K562 (cell line): ENCODE data around the gene MAGEE1. TPM values are rescaled to one million over a fixed set of nuclear protein-coding genes. Genes with fewer than 3 reads are reported as not detected.

Source experiments
- ATAC-seq: fragments of 200-7000 bp; cut with Tn5 transposase; 3 replicates; pipeline ENCODE4 v1.9.1; 2020; ENCODE audit warnings: moderate library complexity
- BruUV-seq: library from RNA; stranded (reverse); fragments of 400-500 nt; replicated peaks from 2 replicates; lab custom pipeline; 2021; lab: Mats Ljungman, UMichigan
- CTCF ChIA-PET: fragments of 300-600 bp; formaldehyde crosslinking; extraction: SDS; loops from one replicate; lab custom pipeline; 2021; ENCODE audit warnings: low intra/inter-chr PET ratio; lab: Yijun Ruan, JAX
- POLR2A ChIA-PET: fragments of 300-600, 350-650 bp; sonication (Branson Sonifier 250); formaldehyde crosslinking; extraction: SDS; loops from one replicate; lab custom pipeline; 2021; ENCODE audit warnings: antibody characterized with exemption, inconsistent platforms; lab: Yijun Ruan, JAX
- DNase-seq, 4 experiments: peaks; one replicate each; pipeline versions ENCODE4 v3.0.0 to v3.0.0-alpha.2; 2011 to 2018; ENCODE audit warnings: low spot score in 3 of 4, mixed read lengths in 3 of 4; ENCODE audit errors: extremely low read depth in 1 of 4
- FAIRE-seq: peaks from 2 replicates; lab custom pipeline; 2011; peaks lifted over from hg19 to GRCh38; lab: Jason Lieb, UNC
- H2AFZ ChIP-seq: 2 replicates; pipeline ENCODE4 v1.6.0; 2011; ENCODE audit warnings: low read depth, low read length, control low read depth, inconsistent platforms
- H3K27ac ChIP-seq: fragments of 200-600 bp; 3 replicates; pipeline ENCODE4 v1.8.0; 2011; ENCODE audit warnings: low read depth, mild to moderate bottlenecking, control low read depth, inconsistent platforms, low read length, moderate library complexity, mixed read lengths; ENCODE audit errors: extremely low read depth
- H3K27me3 ChIP-seq, 2 experiments: fragments of 300-600 bp in 1 of 2; 2 replicates in 1 of 2; 3 replicates in 1 of 2; pipeline versions ENCODE4 v1.6.0 to v1.8.0; 2011; ENCODE audit warnings: inconsistent platforms in 2 of 2, low read length in 2 of 2, mild to moderate bottlenecking in 1 of 2, mixed read lengths in 1 of 2, moderate library complexity in 1 of 2; ENCODE audit not compliant: control insufficient read depth in 2 of 2, insufficient read depth in 2 of 2
- H3K36me3 ChIP-seq: fragments of 300-600 bp; 3 replicates; pipeline ENCODE4 v1.8.0; 2011; ENCODE audit warnings: mild to moderate bottlenecking, low read length, inconsistent platforms; ENCODE audit not compliant: control insufficient read depth, insufficient read depth
- H3K4me1 ChIP-seq, 2 experiments: fragments of 200-600 bp in 1 of 2; replicated peaks in 1 of 2; 2 replicates in 1 of 2; 3 replicates in 1 of 2; pipeline versions ENCODE4 v1.5.1 to v1.8.0; 2011; ENCODE audit warnings: inconsistent platforms in 2 of 2, low read length in 2 of 2, mild to moderate bottlenecking in 1 of 2, mixed read lengths in 1 of 2, moderate library complexity in 1 of 2; ENCODE audit not compliant: control insufficient read depth in 2 of 2, insufficient read depth in 2 of 2
- H3K4me2 ChIP-seq: 2 replicates; pipeline ENCODE4 v1.6.1; 2011; ENCODE audit warnings: low read length, control low read depth, inconsistent platforms, mixed read lengths; ENCODE audit not compliant: insufficient read depth
- H3K4me3 ChIP-seq: fragments of 200-600 bp; sonication (generic), shearing (Covaris generic); 2 replicates; pipeline ENCODE4 v1.5.1; 2016; ENCODE audit warnings: control low read depth, inconsistent platforms
- H3K79me2 ChIP-seq: fragments of 200-600 bp; 3 replicates; pipeline ENCODE4 v1.8.0; 2011; ENCODE audit warnings: low read length, inconsistent platforms; ENCODE audit not compliant: control insufficient read depth, insufficient read depth
- H3K9ac ChIP-seq, 2 experiments: 2 replicates each; pipeline versions ENCODE4 v1.6.0 to v1.6.1; 2011; ENCODE audit warnings: low read depth in 2 of 2, low read length in 2 of 2, control low read depth in 1 of 2, inconsistent platforms in 1 of 2, mild to moderate bottlenecking in 1 of 2, mixed read lengths in 1 of 2; ENCODE audit not compliant: insufficient read depth in 1 of 2
- H3K9me1 ChIP-seq: one replicate; pipeline ENCODE4 v1.6.0; 2011; ENCODE audit warnings: inconsistent platforms, mild to moderate bottlenecking, low read length, moderate library complexity; ENCODE audit not compliant: control insufficient read depth, insufficient read depth
- H3K9me3 ChIP-seq: replicated peaks from 2 replicates; pipeline ENCODE4 v1.5.1; 2011; ENCODE audit warnings: low read depth, low read length, inconsistent platforms; ENCODE audit not compliant: control insufficient read depth, insufficient read depth
- H4K20me1 ChIP-seq: replicated peaks from 2 replicates; pipeline ENCODE4 v1.6.1; 2011; ENCODE audit warnings: low read length, inconsistent platforms, mixed read lengths; ENCODE audit not compliant: control insufficient read depth, insufficient read depth
- CBX3 ChIP-seq, 2 experiments: IDR thresholded peaks; 1 replicate in 1 of 2; 2 replicates in 1 of 2; pipeline ENCODE4 v1.6.1; 2012; ENCODE audit warnings: inconsistent platforms in 2 of 2, low read length in 2 of 2, borderline replicate concordance in 1 of 2, control low read depth in 1 of 2
- EHMT2 ChIP-seq: fragments of 450-650 bp; IDR thresholded peaks from 2 replicates; pipeline ENCODE4 v1.6.1; 2018; ENCODE audit warnings: antibody characterized with exemption
- ELF1 ChIP-seq: fragments of 200-800 bp; sonication (Bioruptor generic); IDR thresholded peaks from 2 replicates; pipeline ENCODE4 v1.6.1; 2016; ENCODE audit warnings: missing genetic modification characterization, missing compliant biosample characterization
- ETV5 ChIP-seq: sonication (generic); formaldehyde crosslinking; IDR thresholded peaks from 2 replicates; pipeline ENCODE4 v1.4.0; 2020; ENCODE audit warnings: low read depth, mild to moderate bottlenecking, missing genetic modification reagents
- HMG20B ChIP-seq: fragments of 250-450 bp; sonication (Bioruptor Pico); IDR thresholded peaks from 2 replicates; pipeline ENCODE4 v1.5.0; 2021; ENCODE audit warnings: mild to moderate bottlenecking
- KLF1 ChIP-seq: fragments of 450-650 bp; IDR thresholded peaks from 2 replicates; pipeline ENCODE4 v1.6.1; 2016; ENCODE audit warnings: missing genetic modification characterization, missing compliant biosample characterization
- PHF20 ChIP-seq: fragments of 450-650 bp; IDR thresholded peaks from 2 replicates; pipeline ENCODE4 v1.6.1; 2018; ENCODE audit not compliant: partially characterized antibody
- RBM22 ChIP-seq: fragments of 200-400 bp; formaldehyde crosslinking; IDR thresholded peaks from 2 replicates; pipeline ENCODE4 v1.6.1; 2018; ENCODE audit warnings: low read length, low read depth; ENCODE audit not compliant: poor library complexity, severe bottlenecking
- RFX7 ChIP-seq: fragments of 250-450 bp; sonication (Bioruptor Pico); IDR thresholded peaks from 2 replicates; pipeline ENCODE4 v1.5.1; 2021; ENCODE audit warnings: mild to moderate bottlenecking
- ZNF408 ChIP-seq: fragments of 250-450 bp; sonication (Bioruptor Pico); IDR thresholded peaks from 2 replicates; pipeline ENCODE4 v1.4.0; 2020; ENCODE audit warnings: low read depth, mild to moderate bottlenecking, moderate library complexity
- WGBS: fragments of 100-300 bp; shearing (Covaris generic); methylation state at CpG from one replicate; pipeline ENCODE4 v1.1.6; 2016; ENCODE audit warnings: low coverage, mixed read lengths; ENCODE audit not compliant: insufficient coverage; ENCODE audit errors: missing lambda C conversion rate; 5-methylcytosine and 5-hydroxymethylcytosine counted together
- in situ Hi-C: fragments of 300-500 bp; cut with MboI; formaldehyde crosslinking; loops from 4 replicates; pipeline ENCODE4 v1.15.0; 2018; ENCODE audit warnings: inconsistent platforms, mixed read lengths
- intact Hi-C: fragments of 100-400 bp; cut with micrococcal nuclease; formaldehyde crosslinking; loops from 2 replicates; pipeline ENCODE4 v1.14.2; 2022
- polyA plus RNA-seq, 8 experiments: library from polyadenylated mRNA; depleted of rRNA in 4 of 8; stranded (reverse) in 5 of 8; unstranded in 3 of 8; fragments of >200 nt; fragmentation: Nextera tagmentation in 2 of 8; fragmentation: Illumina TruSeq in 1 of 8; extraction: Ambion mirVana in 2 of 8; extraction: Trizol in 1 of 8; gene quantifications; 2 replicates each; pipeline versions ENCODE4 v1.2.1 to v1.2.3, GENCODE V29; 2011 to 2014; ENCODE audit warnings: inconsistent platforms in 1 of 8, missing spikeins in 1 of 8
- total RNA-seq, 7 experiments: library from RNA; depleted of rRNA in 6 of 7; stranded (reverse); fragments of >200 nt in 6 of 7; fragmentation: Illumina TruSeq in 2 of 7; extraction: Trizol in 2 of 7; gene quantifications; 2 replicates each; pipeline versions ENCODE4 v1.2.1 to v1.2.3, GENCODE V29; 2011 to 2021; ENCODE audit warnings: low replicate concordance in 1 of 7
- TF ChIP-seq, protein P1 (sequence below), 2 experiments: fragments of 450-650 bp; IDR thresholded peaks; 2 replicates each; pipeline ENCODE4 v1.6.1; 2018; ENCODE audit warnings: mild to moderate bottlenecking in 2 of 2, low read depth in 1 of 2; ENCODE audit not compliant: partially characterized antibody in 2 of 2
- TF ChIP-seq, protein P2 (sequence below): IDR thresholded peaks from 3 replicates; pipeline ENCODE4 v1.6.1; 2011; ENCODE audit warnings: borderline replicate concordance, mild to moderate bottlenecking, moderate library complexity; ENCODE audit not compliant: insufficient read length; ENCODE audit errors: extremely low read depth
- TF ChIP-seq, protein P3 (sequence below): IDR thresholded peaks from 2 replicates; pipeline ENCODE4 v1.6.1; 2016; ENCODE audit warnings: missing genetic modification characterization, missing compliant biosample characterization

MAGEE1 gene
- total and polyA plus RNA-seq, 9 of the 15 experiments (the other 6 are each of a cell fraction or from before 2014, with no cell fraction given), result 0.01 to 0.11 (median 0.04) TPM; not detected in 5

GRCh38 chrX:76420237-76420636 lies 7.3 kb upstream of the MAGEE1 start:
- H3K4me1 ChIP-seq, result no peaks in the 10 kb centered on the region
- CTCF ChIA-PET, result no interaction called here
- H3K79me2 ChIP-seq, result no peaks in the 10 kb centered on the region
- in situ Hi-C loops, result no loop called here
- no peaks in the 10 kb centered on the region for H3K9me1 ChIP-seq
- no peaks in the 10 kb centered on the region for H4K20me1 ChIP-seq
- ATAC-seq, result no peak
- 0% methylated on average over 1 of the region's 1 CpG for WGBS
- H3K27ac ChIP-seq, result no peak overlapping the region
- FAIRE-seq, result no peak
- no peak for DNase-seq
- BruUV-seq, result no TSS peak
- H3K4me3 ChIP-seq, result no peak overlapping the region
- H3K9me3 ChIP-seq, result no peaks in the 10 kb centered on the region
- H3K9ac ChIP-seq, result no peak overlapping the region
- no peak overlapping the region for H2AFZ ChIP-seq
- intact Hi-C loops, result no loop called here
- no peaks in the 10 kb centered on the region for H3K36me3 ChIP-seq
- no peaks in the 10 kb centered on the region for H3K27me3 ChIP-seq
- H3K4me2 ChIP-seq, result no peak overlapping the region
- POLR2A ChIA-PET, result no interaction called here
- TF ChIP-seq HMG20B (CRISPR knock-in tag), result no peak
- no peak for TF ChIP-seq PHF20
- TF ChIP-seq CBX3 (IDR thresholded peaks at IDR 0.05; ENCODE audit: borderline replicate concordance in 1 of 2, low read length in 2 of 2), result no peak
- TF ChIP-seq RBM22, result no peak
- TF ChIP-seq ETV5, result no peak
- TF ChIP-seq, protein P1, sequence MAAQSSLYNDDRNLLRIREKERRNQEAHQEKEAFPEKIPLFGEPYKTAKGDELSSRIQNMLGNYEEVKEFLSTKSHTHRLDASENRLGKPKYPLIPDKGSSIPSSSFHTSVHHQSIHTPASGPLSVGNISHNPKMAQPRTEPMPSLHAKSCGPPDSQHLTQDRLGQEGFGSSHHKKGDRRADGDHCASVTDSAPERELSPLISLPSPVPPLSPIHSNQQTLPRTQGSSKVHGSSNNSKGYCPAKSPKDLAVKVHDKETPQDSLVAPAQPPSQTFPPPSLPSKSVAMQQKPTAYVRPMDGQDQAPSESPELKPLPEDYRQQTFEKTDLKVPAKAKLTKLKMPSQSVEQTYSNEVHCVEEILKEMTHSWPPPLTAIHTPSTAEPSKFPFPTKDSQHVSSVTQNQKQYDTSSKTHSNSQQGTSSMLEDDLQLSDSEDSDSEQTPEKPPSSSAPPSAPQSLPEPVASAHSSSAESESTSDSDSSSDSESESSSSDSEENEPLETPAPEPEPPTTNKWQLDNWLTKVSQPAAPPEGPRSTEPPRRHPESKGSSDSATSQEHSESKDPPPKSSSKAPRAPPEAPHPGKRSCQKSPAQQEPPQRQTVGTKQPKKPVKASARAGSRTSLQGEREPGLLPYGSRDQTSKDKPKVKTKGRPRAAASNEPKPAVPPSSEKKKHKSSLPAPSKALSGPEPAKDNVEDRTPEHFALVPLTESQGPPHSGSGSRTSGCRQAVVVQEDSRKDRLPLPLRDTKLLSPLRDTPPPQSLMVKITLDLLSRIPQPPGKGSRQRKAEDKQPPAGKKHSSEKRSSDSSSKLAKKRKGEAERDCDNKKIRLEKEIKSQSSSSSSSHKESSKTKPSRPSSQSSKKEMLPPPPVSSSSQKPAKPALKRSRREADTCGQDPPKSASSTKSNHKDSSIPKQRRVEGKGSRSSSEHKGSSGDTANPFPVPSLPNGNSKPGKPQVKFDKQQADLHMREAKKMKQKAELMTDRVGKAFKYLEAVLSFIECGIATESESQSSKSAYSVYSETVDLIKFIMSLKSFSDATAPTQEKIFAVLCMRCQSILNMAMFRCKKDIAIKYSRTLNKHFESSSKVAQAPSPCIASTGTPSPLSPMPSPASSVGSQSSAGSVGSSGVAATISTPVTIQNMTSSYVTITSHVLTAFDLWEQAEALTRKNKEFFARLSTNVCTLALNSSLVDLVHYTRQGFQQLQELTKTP (IDR thresholded peaks at IDR 0.05; ENCODE audit: low read depth in 1 of 2, partially characterized antibody in 2 of 2), result no peak
- TF ChIP-seq, protein P2, sequence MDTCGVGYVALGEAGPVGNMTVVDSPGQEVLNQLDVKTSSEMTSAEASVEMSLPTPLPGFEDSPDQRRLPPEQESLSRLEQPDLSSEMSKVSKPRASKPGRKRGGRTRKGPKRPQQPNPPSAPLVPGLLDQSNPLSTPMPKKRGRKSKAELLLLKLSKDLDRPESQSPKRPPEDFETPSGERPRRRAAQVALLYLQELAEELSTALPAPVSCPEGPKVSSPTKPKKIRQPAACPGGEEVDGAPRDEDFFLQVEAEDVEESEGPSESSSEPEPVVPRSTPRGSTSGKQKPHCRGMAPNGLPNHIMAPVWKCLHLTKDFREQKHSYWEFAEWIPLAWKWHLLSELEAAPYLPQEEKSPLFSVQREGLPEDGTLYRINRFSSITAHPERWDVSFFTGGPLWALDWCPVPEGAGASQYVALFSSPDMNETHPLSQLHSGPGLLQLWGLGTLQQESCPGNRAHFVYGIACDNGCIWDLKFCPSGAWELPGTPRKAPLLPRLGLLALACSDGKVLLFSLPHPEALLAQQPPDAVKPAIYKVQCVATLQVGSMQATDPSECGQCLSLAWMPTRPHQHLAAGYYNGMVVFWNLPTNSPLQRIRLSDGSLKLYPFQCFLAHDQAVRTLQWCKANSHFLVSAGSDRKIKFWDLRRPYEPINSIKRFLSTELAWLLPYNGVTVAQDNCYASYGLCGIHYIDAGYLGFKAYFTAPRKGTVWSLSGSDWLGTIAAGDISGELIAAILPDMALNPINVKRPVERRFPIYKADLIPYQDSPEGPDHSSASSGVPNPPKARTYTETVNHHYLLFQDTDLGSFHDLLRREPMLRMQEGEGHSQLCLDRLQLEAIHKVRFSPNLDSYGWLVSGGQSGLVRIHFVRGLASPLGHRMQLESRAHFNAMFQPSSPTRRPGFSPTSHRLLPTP, result no peak
- TF ChIP-seq RFX7 (CRISPR knock-in tag), result no peak
- no peak for TF ChIP-seq ELF1 (tag)
- no peak for TF ChIP-seq EHMT2
- no peak for TF ChIP-seq KLF1 (tag)
- TF ChIP-seq, protein P3, sequence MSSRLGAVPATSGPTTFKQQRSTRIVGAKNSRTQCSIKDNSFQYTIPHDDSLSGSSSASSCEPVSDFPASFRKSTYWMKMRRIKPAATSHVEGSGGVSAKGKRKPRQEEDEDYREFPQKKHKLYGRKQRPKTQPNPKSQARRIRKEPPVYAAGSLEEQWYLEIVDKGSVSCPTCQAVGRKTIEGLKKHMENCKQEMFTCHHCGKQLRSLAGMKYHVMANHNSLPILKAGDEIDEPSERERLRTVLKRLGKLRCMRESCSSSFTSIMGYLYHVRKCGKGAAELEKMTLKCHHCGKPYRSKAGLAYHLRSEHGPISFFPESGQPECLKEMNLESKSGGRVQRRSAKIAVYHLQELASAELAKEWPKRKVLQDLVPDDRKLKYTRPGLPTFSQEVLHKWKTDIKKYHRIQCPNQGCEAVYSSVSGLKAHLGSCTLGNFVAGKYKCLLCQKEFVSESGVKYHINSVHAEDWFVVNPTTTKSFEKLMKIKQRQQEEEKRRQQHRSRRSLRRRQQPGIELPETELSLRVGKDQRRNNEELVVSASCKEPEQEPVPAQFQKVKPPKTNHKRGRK (tag), result no peak
- no peak for TF ChIP-seq ZNF408 (CRISPR knock-in tag)
